Measurements from ENCODE around the gene MAP2K6. TPM values are rescaled to one million over a fixed set of nuclear protein-coding genes. Genes with fewer than 3 reads are reported as not detected.

Gene MAP2K6
- total RNA-seq, 1 donor from 2014 or later, result 2.0 TPM

DNA sequence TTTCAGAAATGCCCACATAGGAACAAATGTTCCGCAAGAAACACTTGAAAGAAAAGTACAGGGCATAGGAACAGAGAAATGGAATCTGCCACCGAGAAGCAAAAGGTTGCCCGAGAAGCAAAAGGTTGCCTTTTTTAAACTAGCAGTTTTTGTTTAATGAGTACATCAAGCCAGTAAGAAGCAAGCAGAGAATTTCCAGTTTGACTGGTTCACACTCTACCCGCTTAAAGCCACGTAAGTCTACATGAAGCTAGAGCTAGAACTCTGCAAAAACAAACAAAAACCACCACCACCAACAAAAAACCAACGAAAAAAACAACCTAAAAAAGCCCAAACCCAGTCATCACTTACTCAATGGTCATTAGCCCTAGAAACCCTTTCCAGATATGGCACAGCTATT lies 144.3 kb downstream of the MAP2K6 start:
- Histone ChIP-seq H3K27ac (replicated peaks) (no peak overlapping the region), H3K36me3 (no peaks in the 10 kb centered on the region)

GRCh38 chr17:69560987-69561441 lies 146.5 kb downstream of the MAP2K6 start:
- no peak overlapping the region for H3K4me3 ChIP-seq
- peaks cover 9% of the 10 kb centered on the region for H3K4me1 ChIP-seq
- H3K27ac ChIP-seq (replicated peaks), result no peak overlapping the region
- H3K9me3 ChIP-seq (replicated peaks), result no peaks in the 10 kb centered on the region
- intact Hi-C loops (cut with micrococcal nuclease), result loop anchor here (10.0 kb wide), 1 partner anchor 994 kb away; no protein-coding TSS in a partner anchor
- H3K27me3 ChIP-seq (ENCODE audit: low read depth), result no peaks in the 10 kb centered on the region
- DNase-seq, result no peak
- H3K36me3 ChIP-seq, result no peaks in the 10 kb centered on the region
- no peak for TF ChIP-seq CTCF (IDR thresholded peaks at IDR 0.05; ENCODE audit: borderline replicate concordance)

More for the DNA sequence above, 144.3 kb downstream of the MAP2K6 start:
- TF ChIP-seq CTCF (IDR thresholded peaks at IDR 0.05; ENCODE audit: borderline replicate concordance), result no peak
- Histone ChIP-seq H3K9me3 (replicated peaks) (no peaks in the 10 kb centered on the region), H3K4me3 (no peak overlapping the region), H3K27me3 (ENCODE audit: low read depth) (no peaks in the 10 kb centered on the region), H3K4me1 (peaks cover 9% of the 10 kb centered on the region)
- DNase-seq, result no peak
- intact Hi-C loops (cut with micrococcal nuclease), result no loop called here

DNA sequence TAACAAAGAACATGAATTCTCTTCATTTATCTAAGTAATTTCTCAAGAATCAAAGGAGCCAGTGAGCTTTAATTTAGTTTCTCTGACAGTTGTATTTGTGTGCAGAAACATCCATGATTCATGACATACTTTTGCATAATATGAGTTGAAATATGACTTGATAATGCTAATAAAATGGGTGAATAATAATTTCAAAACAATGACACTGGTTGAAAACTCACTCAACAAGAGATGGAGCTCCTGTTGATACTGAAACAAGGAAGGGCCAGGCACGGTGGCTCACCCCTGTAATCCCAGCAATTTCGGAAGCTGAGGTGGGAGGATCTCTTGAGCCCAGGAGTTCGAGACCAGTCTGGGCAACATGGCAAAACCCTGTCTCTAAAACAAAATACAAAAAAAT lies 147.0 kb downstream of the MAP2K6 start:
- TF ChIP-seq CTCF (IDR thresholded peaks at IDR 0.05; ENCODE audit: borderline replicate concordance), result no peak
- intact Hi-C loops (cut with micrococcal nuclease), result loop anchor here (10.0 kb wide), 1 partner anchor 993 kb away; no protein-coding TSS in a partner anchor
- Histone ChIP-seq H3K27me3 (ENCODE audit: low read depth) (no peaks in the 10 kb centered on the region), H3K27ac (replicated peaks) (no peak overlapping the region), H3K4me3 (no peak overlapping the region), H3K9me3 (replicated peaks) (no peaks in the 10 kb centered on the region), H3K36me3 (no peaks in the 10 kb centered on the region), H3K4me1 (peaks cover 9% of the 10 kb centered on the region)
- no peak for DNase-seq

GRCh38 chr17:69565447-69565846 lies 150.9 kb downstream of the MAP2K6 start:
- intact Hi-C loops (cut with micrococcal nuclease), result loop anchor here (10.0 kb wide), 1 partner anchor 989 kb away; no protein-coding TSS in a partner anchor
- Histone ChIP-seq H3K4me3 (no peak overlapping the region), H3K27me3 (ENCODE audit: low read depth) (no peaks in the 10 kb centered on the region), H3K9me3 (replicated peaks) (no peaks in the 10 kb centered on the region), H3K27ac (replicated peaks) (no peak overlapping the region), H3K4me1 (peaks cover 9% of the 10 kb centered on the region), H3K36me3 (no peaks in the 10 kb centered on the region)
- no peak for TF ChIP-seq CTCF (IDR thresholded peaks at IDR 0.05; ENCODE audit: borderline replicate concordance)
- DNase-seq, result no peak

GRCh38 chr17:69567130-69567529 lies 152.6 kb downstream of the MAP2K6 start:
- Histone ChIP-seq H3K9me3 (replicated peaks) (no peaks in the 10 kb centered on the region), H3K4me3 (no peak overlapping the region), H3K27ac (replicated peaks) (no peak overlapping the region), H3K4me1 (no peaks in the 10 kb centered on the region), H3K36me3 (no peaks in the 10 kb centered on the region), H3K27me3 (ENCODE audit: low read depth) (no peaks in the 10 kb centered on the region)
- TF ChIP-seq CTCF (IDR thresholded peaks at IDR 0.05; ENCODE audit: borderline replicate concordance), result no peak
- intact Hi-C loops (cut with micrococcal nuclease), result loop anchor here (10.0 kb wide), 1 partner anchor 988 kb away; no protein-coding TSS in a partner anchor
- DNase-seq, result no peak
